GM18907 (cell line): ENCODE data around the gene ACTL9.

ENCODE experiments used
- ATAC-seq: cut with Tn5 transposase; IDR thresholded peaks from one replicate; pipeline ENCODE4 v1.9.1; 2021; ENCODE audit warnings: mild to moderate bottlenecking, moderate library complexity; ENCODE audit not compliant: unreplicated experiment

ACTL9 gene

DNA sequence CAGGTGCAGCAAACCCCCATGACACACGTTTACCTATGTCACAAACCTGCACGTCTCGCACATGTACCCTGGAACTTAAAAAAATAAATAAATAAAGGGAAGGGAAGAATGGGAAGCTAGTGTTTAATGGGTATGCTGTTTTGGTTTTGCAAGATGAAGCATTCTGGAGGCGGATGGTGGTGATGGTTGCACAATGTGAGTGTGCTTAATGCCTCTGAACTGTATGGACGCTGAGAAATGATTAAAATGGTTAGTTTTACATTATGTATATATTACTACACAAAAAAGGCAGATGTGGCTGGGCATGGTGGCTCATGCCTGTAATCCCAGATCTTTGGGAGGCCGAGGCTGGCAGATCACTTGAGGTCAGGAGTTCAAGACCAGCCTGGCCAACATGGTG lies 50.4 kb downstream of the ACTL9 start:
- no peak for ATAC-seq
